Activated CD4-positive, alpha-beta T cell treated with anti-CD3 and anti-CD28 coated beads for 36 hours (primary cell): ENCODE data around the gene DST. TPM values are rescaled to one million over a fixed set of nuclear protein-coding genes. Genes with fewer than 3 reads are reported as not detected.

ENCODE experiments used
- ATAC-seq: fragments of 200-7000 bp; cut with Tn5 transposase; one replicate; pipeline ENCODE4 v1.10.0; 2021; ENCODE audit warnings: mild to moderate bottlenecking, moderate library complexity
- CTCF ChIA-PET: fragments of 350-600 bp; sonication (Branson Sonifier 250); formaldehyde crosslinking; loops from one replicate; lab custom pipeline; 2021; ENCODE audit warnings: antibody characterized with exemption; lab: Charles Lee
- POLR2A ChIA-PET: fragments of 350-600 bp; sonication (Branson Sonifier 250); formaldehyde crosslinking; loops from one replicate; lab custom pipeline; 2021; ENCODE audit warnings: antibody characterized with exemption, inconsistent platforms; lab: Charles Lee
- DNase-seq: peaks from one replicate; pipeline ENCODE4 v3.0.0-alpha.2; 2020
- H3K27ac Mint-ChIP-seq: one replicate; pipeline ENCODE4 v1.8.0; 2021; ENCODE audit warnings: mixed read lengths
- H3K27me3 Mint-ChIP-seq: one replicate; pipeline ENCODE4 v1.8.0; 2021; ENCODE audit warnings: mixed read lengths
- H3K36me3 Mint-ChIP-seq: one replicate; pipeline ENCODE4 v1.8.0; 2021; ENCODE audit warnings: low read depth, mixed read lengths
- H3K4me1 Mint-ChIP-seq: one replicate; pipeline ENCODE4 v1.8.0; 2021; ENCODE audit warnings: mixed read lengths
- H3K4me3 Mint-ChIP-seq: one replicate; pipeline ENCODE4 v1.8.0; 2021; ENCODE audit warnings: mild to moderate bottlenecking, moderate library complexity, mixed read lengths
- H3K9me3 Mint-ChIP-seq: one replicate; pipeline ENCODE4 v1.8.0; 2021; ENCODE audit warnings: low read depth, mixed read lengths
- intact Hi-C, 2 experiments: fragments of 100-400 bp; cut with DNase I in 1 of 2; cut with micrococcal nuclease in 1 of 2; formaldehyde crosslinking; loops; one replicate each; pipeline versions ENCODE4 v1.14.2 to v1.15.1; 2022 to 2024; cut with DNase I, micrococcal nuclease
- total RNA-seq, 2 experiments: library from RNA; stranded (reverse); gene quantifications; one replicate each; pipeline ENCODE4 v1.2.3, GENCODE V29; 2021

DST gene
- total RNA-seq, 2 experiments from 2014 or later: 6.7 to 6.8 TPM

- Mint-ChIP-seq H3K4me1 (no peaks in the 10 kb centered on the region), H3K9me3 (peaks cover 10% of the 10 kb centered on the region), H3K36me3 (peaks cover 3% of the 10 kb centered on the region), H3K27ac (no peak overlapping the region), H3K4me3 (no peak overlapping the region), H3K27me3 (no peaks in the 10 kb centered on the region)
- ATAC-seq (no peak), DNase-seq (no peak)
- intact Hi-C loops: no loop called here
- ChIA-PET CTCF (interaction anchor here (0.5 to 1.9 kb wide), 3 partner anchors 12 to 840 kb away, joined by 3 to 4 read pairs (median 3); no protein-coding TSS in a partner anchor), POLR2A (no interaction called here)
Observed at GRCh38 chr6:56477241-56477640, 165.4 kb downstream of the DST start.

DNA sequence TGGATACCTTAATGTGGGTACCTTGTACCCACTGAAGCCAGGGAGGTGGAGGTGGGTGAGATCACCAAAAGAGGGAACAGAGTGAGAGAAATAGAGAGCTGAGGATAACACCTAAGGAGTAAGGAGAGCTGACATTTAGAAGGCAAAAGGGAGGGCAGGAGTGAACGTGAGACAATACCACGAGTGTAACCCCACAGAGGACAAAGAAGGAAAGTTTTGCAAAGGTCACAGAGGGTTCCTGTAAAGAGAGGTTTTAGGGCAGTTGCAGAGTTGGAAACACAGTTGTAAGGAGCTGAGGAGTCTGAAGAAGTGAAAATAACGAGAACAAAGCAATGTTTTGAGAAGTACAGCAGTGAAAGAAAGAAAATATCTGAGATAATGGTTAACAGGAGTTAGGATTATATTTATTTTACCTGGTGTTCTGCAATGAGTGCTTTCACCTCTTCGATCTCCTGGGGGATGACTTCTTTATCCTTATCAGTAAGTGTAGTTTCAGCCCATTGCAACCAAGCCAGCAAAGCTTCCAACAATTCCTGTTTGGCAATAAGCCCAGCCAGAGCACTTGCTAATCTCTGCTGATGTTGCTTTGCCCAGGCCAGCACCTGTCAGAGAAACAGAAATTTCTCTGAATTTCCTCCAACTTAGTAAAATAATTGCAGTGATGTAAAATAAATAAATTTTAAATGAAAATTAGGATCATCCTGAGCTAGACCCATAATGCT lies 166.8 kb downstream of the DST start:
- ATAC-seq (no peak), DNase-seq (no peak)
- Mint-ChIP-seq H3K4me1 (no peaks in the 10 kb centered on the region), H3K9me3 (peaks cover 10% of the 10 kb centered on the region), H3K36me3 (peaks cover 3% of the 10 kb centered on the region), H3K4me3 (no peak overlapping the region), H3K27ac (no peak overlapping the region), H3K27me3 (no peaks in the 10 kb centered on the region)
- intact Hi-C loops: no loop called here
- ChIA-PET POLR2A (no interaction called here), CTCF (interaction anchor here (0.7 to 1.9 kb wide), 2 partner anchors 10 to 22 kb away, joined by 4 read pairs; no protein-coding TSS in a partner anchor)

DNA sequence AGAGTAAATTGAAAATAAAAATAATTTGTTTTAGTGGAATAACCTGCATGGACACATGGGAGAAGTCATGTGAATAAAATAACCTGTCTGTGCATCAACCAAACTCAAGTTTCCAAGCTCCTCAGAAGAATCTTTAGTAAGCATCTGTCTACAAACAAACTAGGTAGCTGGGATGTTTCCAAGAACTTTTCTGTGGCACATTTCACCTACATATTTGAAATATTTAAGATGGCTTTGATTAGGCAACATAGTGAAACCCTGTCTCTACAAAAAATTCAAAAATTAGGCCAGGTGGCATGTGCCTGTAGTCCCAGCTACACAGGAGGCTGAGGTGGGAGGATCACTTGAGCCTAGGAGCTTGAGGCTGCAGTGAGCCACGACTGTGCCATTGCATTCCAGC lies 168.2 kb downstream of the DST start:
- no peaks in the 10 kb centered on the region for H3K4me1 Mint-ChIP-seq
- H3K27me3 Mint-ChIP-seq: no peaks in the 10 kb centered on the region
- POLR2A ChIA-PET: no interaction called here
- H3K27ac Mint-ChIP-seq: no peak overlapping the region
- peaks cover 3% of the 10 kb centered on the region for H3K36me3 Mint-ChIP-seq
- no peak overlapping the region for H3K4me3 Mint-ChIP-seq
- ATAC-seq (no peak), DNase-seq (no peak)
- intact Hi-C loops: no loop called here
- H3K9me3 Mint-ChIP-seq: peaks cover 9% of the 10 kb centered on the region
- CTCF ChIA-PET: no interaction called here

GRCh38 chr6:56463443-56463842 lies 179.2 kb downstream of the DST start:
- no peaks in the 10 kb centered on the region for H3K9me3 Mint-ChIP-seq
- no peak for DNase-seq
- H3K27me3 Mint-ChIP-seq: no peaks in the 10 kb centered on the region
- peaks cover 9% of the 10 kb centered on the region for H3K4me1 Mint-ChIP-seq
- intact Hi-C loops: no loop called here
- H3K36me3 Mint-ChIP-seq: no peaks in the 10 kb centered on the region
- no peak overlapping the region for H3K27ac Mint-ChIP-seq
- CTCF ChIA-PET: no interaction called here
- no peak overlapping the region for H3K4me3 Mint-ChIP-seq
- ATAC-seq: no peak
- POLR2A ChIA-PET: no interaction called here

GRCh38 chr6:56459030-56459805 lies 183.5 kb downstream of the DST start:
- Mint-ChIP-seq H3K9me3 (no peaks in the 10 kb centered on the region), H3K27ac (peak overlapping the region; percentile 48), H3K36me3 (no peaks in the 10 kb centered on the region), H3K27me3 (no peaks in the 10 kb centered on the region), H3K4me3 (no peak overlapping the region), H3K4me1 (peaks cover 12% of the 10 kb centered on the region)
- intact Hi-C loops: loop anchor here in 1 of 2 experiments (5.0 kb wide), 1 partner anchor 133 kb away; no protein-coding TSS in a partner anchor
- ChIA-PET CTCF (no interaction called here), POLR2A (no interaction called here)
- no peak for ATAC-seq
- DNase-seq: no peak

DNA sequence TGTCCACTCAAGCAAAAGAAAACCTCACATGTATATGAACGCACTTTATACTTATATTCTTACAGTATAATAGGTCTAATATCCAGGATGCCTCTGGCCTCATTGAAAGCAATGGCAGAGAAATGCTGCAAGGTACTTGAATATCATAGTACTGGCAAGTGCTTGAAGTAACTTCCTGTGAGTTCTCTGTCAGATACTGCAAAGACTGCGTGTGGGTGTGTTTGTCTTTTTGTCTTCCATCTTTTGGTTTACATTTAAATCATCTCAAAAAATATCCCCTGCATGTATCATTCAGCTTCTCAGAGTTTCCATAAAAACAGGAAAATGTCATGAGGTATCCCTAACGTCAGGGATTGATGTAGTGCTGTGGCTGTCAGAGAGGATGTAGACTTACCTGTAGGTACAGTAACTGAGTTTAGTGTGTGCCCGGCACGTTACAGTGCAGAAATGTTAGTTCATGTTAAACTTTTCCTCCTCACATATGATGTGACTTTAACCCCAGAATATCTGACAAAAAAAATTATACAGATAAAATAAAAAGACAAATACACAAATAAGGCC lies 184.3 kb downstream of the DST start:
- H3K27ac Mint-ChIP-seq: peak overlapping the region; percentile 48
- ChIA-PET CTCF (no interaction called here), POLR2A (no interaction called here)
- no peaks in the 10 kb centered on the region for H3K36me3 Mint-ChIP-seq
- no peak overlapping the region for H3K4me3 Mint-ChIP-seq
- H3K4me1 Mint-ChIP-seq: peaks cover 12% of the 10 kb centered on the region
- DNase-seq: peak; percentile 27
- H3K9me3 Mint-ChIP-seq: no peaks in the 10 kb centered on the region
- peak; percentile 94 for ATAC-seq
- intact Hi-C loops: loop anchor here in 1 of 2 experiments (5.0 kb wide), 1 partner anchor 134 kb away; no protein-coding TSS in a partner anchor
- H3K27me3 Mint-ChIP-seq: no peaks in the 10 kb centered on the region

DNA sequence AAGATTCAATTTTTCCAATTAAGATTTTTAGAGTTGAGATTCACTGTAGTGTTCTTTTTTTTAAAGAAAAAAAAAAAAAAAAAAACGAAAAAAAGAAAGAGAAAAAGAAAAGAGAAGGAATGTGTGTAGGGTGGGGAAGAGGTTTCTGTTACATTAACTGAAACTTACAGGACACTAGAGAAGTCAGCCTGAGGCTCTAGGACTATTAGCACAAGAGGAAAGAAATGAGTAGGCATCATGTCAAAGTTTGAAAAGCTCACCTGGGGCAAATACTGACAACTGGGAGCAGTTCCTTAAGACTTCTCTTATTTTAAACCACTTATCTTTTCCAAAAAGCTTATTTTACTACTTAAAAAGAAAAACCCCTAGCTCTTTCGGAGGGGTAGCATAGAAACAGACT lies 185.9 kb downstream of the DST start:
- peaks cover 12% of the 10 kb centered on the region for H3K4me1 Mint-ChIP-seq
- ChIA-PET CTCF (interaction anchor here (0.6 to 0.9 kb wide), 3 partner anchors 9 to 762 kb away, joined by 3 read pairs; no protein-coding TSS in a partner anchor), POLR2A (no interaction called here)
- no peak for ATAC-seq
- no peaks in the 10 kb centered on the region for H3K36me3 Mint-ChIP-seq
- no peaks in the 10 kb centered on the region for H3K9me3 Mint-ChIP-seq
- intact Hi-C loops: loop anchor here in 1 of 2 experiments (5.0 kb wide), 1 partner anchor 136 kb away; no protein-coding TSS in a partner anchor
- no peak overlapping the region for H3K27ac Mint-ChIP-seq
- no peak overlapping the region for H3K4me3 Mint-ChIP-seq
- DNase-seq: no peak
- no peaks in the 10 kb centered on the region for H3K27me3 Mint-ChIP-seq

GRCh38 chr6:56450882-56451739 lies 191.6 kb downstream of the DST start:
- Mint-ChIP-seq H3K4me3 (no peak overlapping the region), H3K27ac (no peak overlapping the region), H3K4me1 (no peaks in the 10 kb centered on the region), H3K36me3 (no peaks in the 10 kb centered on the region), H3K9me3 (no peaks in the 10 kb centered on the region), H3K27me3 (no peaks in the 10 kb centered on the region)
- ChIA-PET POLR2A (no interaction called here), CTCF (no interaction called here)
- DNase-seq (no peak), ATAC-seq (no peak)
- intact Hi-C loops: no loop called here

DNA sequence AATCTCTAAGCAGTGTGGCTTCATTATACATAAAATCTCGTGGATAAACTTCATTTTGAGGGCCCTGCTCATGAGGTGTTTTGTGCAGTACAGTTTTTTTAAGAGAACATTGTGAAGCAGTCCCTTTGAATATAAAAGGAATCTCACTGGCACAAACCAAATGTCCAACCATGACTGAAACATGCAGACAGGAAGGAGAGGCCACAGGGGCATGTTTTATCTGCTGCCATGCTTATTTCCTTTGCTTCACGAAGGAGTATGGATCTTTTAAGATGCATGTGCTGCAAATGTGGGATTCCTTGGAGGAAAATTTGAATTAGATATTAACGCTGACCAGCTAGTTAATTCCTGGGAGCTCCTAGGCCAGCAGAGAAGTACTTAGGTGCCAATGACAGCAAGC lies 192.3 kb downstream of the DST start:
- POLR2A ChIA-PET: no interaction called here
- Mint-ChIP-seq H3K27me3 (no peaks in the 10 kb centered on the region), H3K4me3 (no peak overlapping the region), H3K9me3 (no peaks in the 10 kb centered on the region), H3K27ac (no peak overlapping the region), H3K36me3 (no peaks in the 10 kb centered on the region), H3K4me1 (no peaks in the 10 kb centered on the region)
- no peak for ATAC-seq
- intact Hi-C loops: no loop called here
- no peak for DNase-seq
- CTCF ChIA-PET: no interaction called here

DNA sequence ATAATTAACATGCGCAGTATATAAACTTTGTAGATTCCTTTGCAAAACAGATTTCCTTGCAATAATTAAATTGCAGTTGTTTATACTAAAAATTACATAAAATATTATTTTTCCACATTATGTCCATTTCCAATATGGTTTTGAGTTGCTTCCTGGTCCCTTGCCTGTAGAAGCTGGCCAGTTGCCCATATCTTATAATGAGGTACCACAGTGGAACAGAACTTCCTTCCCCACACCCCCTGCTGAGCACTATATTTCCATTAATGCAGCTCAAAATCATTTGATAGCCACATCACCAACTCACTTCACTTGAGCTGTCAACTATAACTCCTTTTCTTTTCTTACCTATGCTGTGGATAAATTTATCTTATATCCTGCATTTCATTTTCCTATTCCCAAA lies 194.6 kb downstream of the DST start:
- intact Hi-C loops: no loop called here
- H3K27me3 Mint-ChIP-seq: no peaks in the 10 kb centered on the region
- no peaks in the 10 kb centered on the region for H3K4me1 Mint-ChIP-seq
- no peak for ATAC-seq
- CTCF ChIA-PET: interaction anchor here (0.5 to 0.7 kb wide), 2 partner anchors 13 to 90 kb away, joined by 3 read pairs; no protein-coding TSS in a partner anchor
- H3K9me3 Mint-ChIP-seq: no peaks in the 10 kb centered on the region
- H3K27ac Mint-ChIP-seq: no peak overlapping the region
- H3K36me3 Mint-ChIP-seq: no peaks in the 10 kb centered on the region
- POLR2A ChIA-PET: no interaction called here
- DNase-seq: no peak
- no peak overlapping the region for H3K4me3 Mint-ChIP-seq

GRCh38 chr6:56445818-56446217 lies 196.9 kb downstream of the DST start:
- H3K4me1 Mint-ChIP-seq: no peaks in the 10 kb centered on the region
- H3K4me3 Mint-ChIP-seq: no peak overlapping the region
- H3K36me3 Mint-ChIP-seq: no peaks in the 10 kb centered on the region
- ATAC-seq (no peak), DNase-seq (no peak)
- CTCF ChIA-PET: no interaction called here
- no peak overlapping the region for H3K27ac Mint-ChIP-seq
- H3K27me3 Mint-ChIP-seq: no peaks in the 10 kb centered on the region
- H3K9me3 Mint-ChIP-seq: no peaks in the 10 kb centered on the region
- intact Hi-C loops: no loop called here
- POLR2A ChIA-PET: no interaction called here
